Loucy (cell line): ENCODE data around the gene SSUH2.

Experiments
- H2AFZ ChIP-seq: fragments of 200-600 bp; sonication (generic); 2 replicates; pipeline ENCODE4 v1.6.0; 2016; ENCODE audit warnings: antibody characterized with exemption, mild to moderate bottlenecking, low read length, moderate library complexity
- H3F3A ChIP-seq: fragments of 200-600 bp; 2 replicates; pipeline ENCODE4 v1.6.0; 2016; ENCODE audit warnings: antibody characterized with exemption, low read depth, mild to moderate bottlenecking
- H3K27me3 ChIP-seq: fragments of 200-600 bp; sonication (generic); 2 replicates; pipeline ENCODE4 v1.6.1; 2014; ENCODE audit warnings: low read length, mild to moderate bottlenecking; ENCODE audit not compliant: insufficient read depth, poor library complexity, severe bottlenecking
- H3K36me3 ChIP-seq: fragments of 200-600 bp; sonication (generic); 2 replicates; pipeline ENCODE4 v1.6.1; 2016; ENCODE audit warnings: low read length; ENCODE audit not compliant: insufficient read depth
- H3K4me1 ChIP-seq: fragments of 200-600 bp; sonication (generic); 2 replicates; pipeline ENCODE4 v1.5.1; 2014; ENCODE audit warnings: low read length, mild to moderate bottlenecking; ENCODE audit not compliant: insufficient read depth, poor library complexity, severe bottlenecking
- H3K4me2 ChIP-seq: fragments of 200-600 bp; sonication (generic); 2 replicates; pipeline ENCODE4 v1.6.0; 2014; ENCODE audit warnings: antibody characterized with exemption, low read length, low read depth, mild to moderate bottlenecking; ENCODE audit not compliant: poor library complexity, severe bottlenecking
- H3K4me3 ChIP-seq: fragments of 200-600 bp; sonication (generic); 2 replicates; pipeline ENCODE4 v1.5.1; 2014; ENCODE audit warnings: low read length, mild to moderate bottlenecking, mixed read lengths; ENCODE audit not compliant: poor library complexity, severe bottlenecking
- H3K79me2 ChIP-seq: fragments of 200-600 bp; sonication (generic); 2 replicates; pipeline ENCODE4 v1.6.1; 2014; ENCODE audit warnings: low read length; ENCODE audit not compliant: insufficient read depth
- H3K9ac ChIP-seq: fragments of 200-600 bp; sonication (generic); 2 replicates; pipeline ENCODE4 v1.6.0; 2014; ENCODE audit warnings: mild to moderate bottlenecking, low read depth, low read length, moderate library complexity; ENCODE audit not compliant: poor library complexity, severe bottlenecking
- H3K9me2 ChIP-seq: fragments of 200-600 bp; sonication (generic); replicated peaks from 2 replicates; pipeline ENCODE4 v1.6.1; 2016; ENCODE audit warnings: low read depth, low read length, mixed read lengths
- H3K9me3 ChIP-seq: fragments of 200-600 bp; sonication (generic); 2 replicates; pipeline ENCODE4 v1.6.1; 2014; ENCODE audit warnings: mild to moderate bottlenecking, antibody characterized with exemption, low read length, low read depth; ENCODE audit not compliant: insufficient read depth
- H4K20me1 ChIP-seq: fragments of 200-600 bp; sonication (generic); 2 replicates; pipeline ENCODE4 v1.6.0; 2014; ENCODE audit warnings: antibody characterized with exemption, low read length, mild to moderate bottlenecking; ENCODE audit not compliant: insufficient read depth, poor library complexity, severe bottlenecking
- EZH2phosphoT487 ChIP-seq: fragments of 200-600 bp; IDR thresholded peaks from 2 replicates; pipeline ENCODE4 v1.6.1; 2018; ENCODE audit warnings: antibody characterized with exemption, mild to moderate bottlenecking, moderate library complexity, borderline replicate concordance
- TF ChIP-seq, protein P1 (sequence below): fragments of 200-600 bp; sonication (generic); conservative IDR thresholded peaks from 2 replicates; pipeline ENCODE4 v1.5.1; 2014; ENCODE audit warnings: mild to moderate bottlenecking, antibody characterized with exemption, low read length

Gene SSUH2

DNA sequence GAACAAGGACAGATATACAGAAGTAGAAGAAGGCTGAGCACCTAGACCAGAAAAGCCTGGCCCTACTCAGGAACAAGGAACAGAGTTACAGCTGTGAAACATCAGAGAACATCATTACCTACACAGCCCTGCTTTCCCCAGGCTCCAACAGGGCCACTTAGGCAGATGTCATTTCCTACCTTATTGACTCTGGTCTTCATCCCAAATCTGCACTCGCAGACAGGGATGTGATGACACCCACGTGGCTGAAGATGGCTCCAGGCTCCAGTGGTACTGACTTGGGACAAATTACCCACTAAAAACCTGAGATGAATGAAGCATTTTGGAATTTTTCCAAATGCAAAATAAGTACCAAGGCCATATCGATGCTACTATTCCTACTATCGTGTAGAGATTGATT, 18.0 kb upstream of the SSUH2 start:
- H3K4me1 ChIP-seq = no peaks in the 10 kb centered on the region
- H3K9ac ChIP-seq = no peak overlapping the region
- no peaks in the 10 kb centered on the region for H4K20me1 ChIP-seq
- H3F3A ChIP-seq = no peaks in the 10 kb centered on the region
- no peak overlapping the region for H3K4me2 ChIP-seq
- no peaks in the 10 kb centered on the region for H3K9me2 ChIP-seq
- no peak overlapping the region for H3K4me3 ChIP-seq
- no peaks in the 10 kb centered on the region for H3K9me3 ChIP-seq
- H2AFZ ChIP-seq = no peak overlapping the region
- H3K79me2 ChIP-seq = no peaks in the 10 kb centered on the region
- no peaks in the 10 kb centered on the region for H3K36me3 ChIP-seq
- H3K27me3 ChIP-seq = no peaks in the 10 kb centered on the region
- TF ChIP-seq, protein P1, sequence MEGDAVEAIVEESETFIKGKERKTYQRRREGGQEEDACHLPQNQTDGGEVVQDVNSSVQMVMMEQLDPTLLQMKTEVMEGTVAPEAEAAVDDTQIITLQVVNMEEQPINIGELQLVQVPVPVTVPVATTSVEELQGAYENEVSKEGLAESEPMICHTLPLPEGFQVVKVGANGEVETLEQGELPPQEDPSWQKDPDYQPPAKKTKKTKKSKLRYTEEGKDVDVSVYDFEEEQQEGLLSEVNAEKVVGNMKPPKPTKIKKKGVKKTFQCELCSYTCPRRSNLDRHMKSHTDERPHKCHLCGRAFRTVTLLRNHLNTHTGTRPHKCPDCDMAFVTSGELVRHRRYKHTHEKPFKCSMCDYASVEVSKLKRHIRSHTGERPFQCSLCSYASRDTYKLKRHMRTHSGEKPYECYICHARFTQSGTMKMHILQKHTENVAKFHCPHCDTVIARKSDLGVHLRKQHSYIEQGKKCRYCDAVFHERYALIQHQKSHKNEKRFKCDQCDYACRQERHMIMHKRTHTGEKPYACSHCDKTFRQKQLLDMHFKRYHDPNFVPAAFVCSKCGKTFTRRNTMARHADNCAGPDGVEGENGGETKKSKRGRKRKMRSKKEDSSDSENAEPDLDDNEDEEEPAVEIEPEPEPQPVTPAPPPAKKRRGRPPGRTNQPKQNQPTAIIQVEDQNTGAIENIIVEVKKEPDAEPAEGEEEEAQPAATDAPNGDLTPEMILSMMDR = no peak
- no peak for TF ChIP-seq EZH2phosphoT487

DNA sequence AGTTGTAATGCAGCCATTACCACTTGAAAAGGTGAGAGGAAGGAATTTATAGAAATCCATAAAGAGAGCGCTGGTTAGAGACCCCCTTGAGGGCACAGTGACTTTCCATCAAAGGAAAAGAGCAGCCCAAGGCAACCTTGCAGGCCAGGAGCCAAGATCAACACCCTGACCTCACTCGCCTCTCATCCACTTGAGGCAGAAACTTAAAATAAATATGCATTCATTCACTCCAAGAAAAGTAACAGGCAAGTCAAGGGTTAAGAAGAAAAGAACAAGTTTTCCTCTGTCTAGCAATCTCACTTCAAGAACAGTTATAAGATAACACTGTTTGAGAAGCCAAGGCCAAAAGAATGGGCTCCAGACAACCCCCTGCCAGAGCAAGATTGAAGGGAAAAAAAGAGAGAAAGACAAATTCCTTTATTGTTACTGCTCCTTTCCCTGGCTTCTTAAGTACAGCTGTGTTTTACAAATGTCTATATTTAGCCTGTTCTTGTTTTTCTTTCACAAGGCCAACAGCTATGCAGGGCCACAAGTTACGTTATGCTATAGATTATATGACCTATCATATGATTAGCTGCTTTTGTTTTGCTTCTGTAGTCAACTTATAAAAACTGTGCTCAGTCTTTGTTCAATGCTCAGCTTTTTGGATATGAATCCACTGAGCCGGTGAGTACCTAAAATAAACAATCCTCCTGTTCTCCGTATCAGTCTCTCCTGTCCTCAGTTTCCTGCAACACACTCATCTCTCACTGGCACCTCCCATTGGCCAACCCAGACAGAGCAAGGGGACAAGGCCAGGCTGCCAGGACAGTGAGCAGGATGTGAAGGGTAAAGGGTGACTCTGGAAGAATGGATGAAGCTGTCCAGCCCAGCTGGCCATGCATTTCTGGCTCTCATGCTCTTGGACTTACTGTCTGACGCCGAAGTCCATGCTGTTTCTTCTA, 15.8 kb upstream of the SSUH2 start:
- Histone ChIP-seq H3K4me1 (no peaks in the 10 kb centered on the region), H4K20me1 (no peaks in the 10 kb centered on the region)
- TF ChIP-seq, protein P1 = no peak
- no peak for TF ChIP-seq EZH2phosphoT487

DNA sequence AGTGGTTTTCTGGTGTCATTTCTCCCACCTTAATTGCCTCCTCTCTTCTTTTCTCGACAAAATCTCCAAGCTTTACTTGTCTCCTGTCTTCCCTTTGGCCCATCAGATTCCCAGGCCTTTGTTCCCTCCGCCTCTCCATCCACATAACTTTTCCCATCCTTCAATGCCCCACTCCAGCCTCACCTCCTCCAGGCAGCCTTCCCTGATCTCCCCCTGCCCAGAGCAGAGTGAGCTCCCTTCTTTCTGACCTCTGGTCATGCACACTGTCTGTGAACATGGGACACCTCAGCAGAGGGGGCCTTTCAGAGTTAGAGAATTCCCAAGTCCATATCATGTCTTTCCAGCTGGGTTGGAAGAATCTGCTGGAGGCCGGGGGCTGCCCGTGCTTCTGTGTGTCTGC, 14.6 kb upstream of the SSUH2 start:
- no peak overlapping the region for H2AFZ ChIP-seq
- H3K4me3 ChIP-seq = no peak overlapping the region
- no peaks in the 10 kb centered on the region for H3K36me3 ChIP-seq
- H3K9me2 ChIP-seq = no peaks in the 10 kb centered on the region
- TF ChIP-seq EZH2phosphoT487 = no peak
- TF ChIP-seq, protein P1 = no peak
- H3K4me2 ChIP-seq = no peak overlapping the region
- H3K9me3 ChIP-seq = no peaks in the 10 kb centered on the region
- no peaks in the 10 kb centered on the region for H3K27me3 ChIP-seq
- H4K20me1 ChIP-seq = no peaks in the 10 kb centered on the region
- no peaks in the 10 kb centered on the region for H3K79me2 ChIP-seq
- H3K9ac ChIP-seq = no peak overlapping the region
- no peaks in the 10 kb centered on the region for H3K4me1 ChIP-seq
- no peaks in the 10 kb centered on the region for H3F3A ChIP-seq

More for the DNA sequence above, 15.8 kb upstream of the SSUH2 start:
- Histone ChIP-seq H3K4me3 (no peak overlapping the region), H2AFZ (no peak overlapping the region), H3K9me2 (no peaks in the 10 kb centered on the region), H3K9ac (no peak overlapping the region), H3F3A (no peaks in the 10 kb centered on the region), H3K9me3 (no peaks in the 10 kb centered on the region), H3K36me3 (no peaks in the 10 kb centered on the region), H3K4me2 (no peak overlapping the region), H3K27me3 (no peaks in the 10 kb centered on the region), H3K79me2 (no peaks in the 10 kb centered on the region)
